ENCODE measurements around the gene TGM2. TPM values are rescaled to one million over a fixed set of nuclear protein-coding genes. Genes with fewer than 3 reads are reported as not detected.

TGM2 gene
- total and polyA plus RNA-seq, 2 donors from 2014 or later = 44.6 to 611 TPM

DNA sequence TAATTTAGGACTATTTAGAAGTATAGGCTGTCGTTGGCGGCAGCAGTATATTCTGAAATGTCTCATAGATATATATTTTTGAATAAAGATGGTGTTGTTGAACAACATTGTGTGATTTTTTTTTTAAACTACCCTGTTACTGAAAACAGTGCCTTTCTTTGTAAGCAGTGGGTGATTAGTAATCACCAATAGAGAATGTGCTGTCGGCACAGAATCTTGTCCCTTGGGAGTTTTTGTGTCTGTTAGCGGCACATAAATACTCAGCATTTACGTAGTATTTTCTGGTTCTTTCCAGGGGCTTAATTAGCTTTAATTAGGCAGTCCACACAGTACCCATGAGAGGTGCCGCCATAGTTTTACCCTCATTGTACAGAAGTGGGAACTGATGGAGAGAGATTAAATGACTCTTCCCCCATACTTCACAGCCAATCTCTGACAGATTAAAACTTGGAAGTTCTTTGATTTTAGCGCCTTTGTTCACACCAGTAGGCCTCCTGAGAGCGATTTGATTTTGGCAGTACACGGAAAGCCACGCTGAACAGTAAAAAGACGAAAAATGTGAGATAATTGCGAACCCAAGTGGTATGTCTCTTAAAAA lies 72.7 kb downstream of the TGM2 start:
- peaks cover 4 to 32% (median 25%) of the 10 kb centered on the region in 3 donors for H3K36me3 ChIP-seq (ENCODE audit: control insufficient read depth in 2 of 3, insufficient read depth in 3 of 3, low read length in 3 of 3)
- no peak overlapping the region for H3K9ac ChIP-seq (ENCODE audit: low read length in 3 of 3)
- peaks cover 0 to 4% (median 0%) of the 10 kb centered on the region in 3 donors for H3K4me1 ChIP-seq (ENCODE audit: control insufficient read depth in 2 of 3, insufficient read depth in 2 of 3, low read depth in 1 of 3, low read length in 3 of 3)
- DNase-seq (no peak), FAIRE-seq (no peak)
- no peak overlapping the region for H3K4me3 ChIP-seq (ENCODE audit: low read length in 3 of 3)
- H3K9me3 ChIP-seq (ENCODE audit: control insufficient read depth in 2 of 3, insufficient read depth in 1 of 3, low read length in 3 of 3) = no peaks in the 10 kb centered on the region
- H3K27ac ChIP-seq (ENCODE audit: low read depth in 2 of 2, low read length in 2 of 2) = no peak overlapping the region
- H3K27me3 ChIP-seq (ENCODE audit: control insufficient read depth, insufficient read depth, low read length) = no peaks in the 10 kb centered on the region
- TF ChIP-seq, protein P1, sequence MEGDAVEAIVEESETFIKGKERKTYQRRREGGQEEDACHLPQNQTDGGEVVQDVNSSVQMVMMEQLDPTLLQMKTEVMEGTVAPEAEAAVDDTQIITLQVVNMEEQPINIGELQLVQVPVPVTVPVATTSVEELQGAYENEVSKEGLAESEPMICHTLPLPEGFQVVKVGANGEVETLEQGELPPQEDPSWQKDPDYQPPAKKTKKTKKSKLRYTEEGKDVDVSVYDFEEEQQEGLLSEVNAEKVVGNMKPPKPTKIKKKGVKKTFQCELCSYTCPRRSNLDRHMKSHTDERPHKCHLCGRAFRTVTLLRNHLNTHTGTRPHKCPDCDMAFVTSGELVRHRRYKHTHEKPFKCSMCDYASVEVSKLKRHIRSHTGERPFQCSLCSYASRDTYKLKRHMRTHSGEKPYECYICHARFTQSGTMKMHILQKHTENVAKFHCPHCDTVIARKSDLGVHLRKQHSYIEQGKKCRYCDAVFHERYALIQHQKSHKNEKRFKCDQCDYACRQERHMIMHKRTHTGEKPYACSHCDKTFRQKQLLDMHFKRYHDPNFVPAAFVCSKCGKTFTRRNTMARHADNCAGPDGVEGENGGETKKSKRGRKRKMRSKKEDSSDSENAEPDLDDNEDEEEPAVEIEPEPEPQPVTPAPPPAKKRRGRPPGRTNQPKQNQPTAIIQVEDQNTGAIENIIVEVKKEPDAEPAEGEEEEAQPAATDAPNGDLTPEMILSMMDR (IDR thresholded peaks at IDR 0.05; ENCODE audit: borderline replicate concordance, extremely low read depth, insufficient read depth) = no peak
- intact Hi-C loops (cut with DNase I) = no loop called here

DNA sequence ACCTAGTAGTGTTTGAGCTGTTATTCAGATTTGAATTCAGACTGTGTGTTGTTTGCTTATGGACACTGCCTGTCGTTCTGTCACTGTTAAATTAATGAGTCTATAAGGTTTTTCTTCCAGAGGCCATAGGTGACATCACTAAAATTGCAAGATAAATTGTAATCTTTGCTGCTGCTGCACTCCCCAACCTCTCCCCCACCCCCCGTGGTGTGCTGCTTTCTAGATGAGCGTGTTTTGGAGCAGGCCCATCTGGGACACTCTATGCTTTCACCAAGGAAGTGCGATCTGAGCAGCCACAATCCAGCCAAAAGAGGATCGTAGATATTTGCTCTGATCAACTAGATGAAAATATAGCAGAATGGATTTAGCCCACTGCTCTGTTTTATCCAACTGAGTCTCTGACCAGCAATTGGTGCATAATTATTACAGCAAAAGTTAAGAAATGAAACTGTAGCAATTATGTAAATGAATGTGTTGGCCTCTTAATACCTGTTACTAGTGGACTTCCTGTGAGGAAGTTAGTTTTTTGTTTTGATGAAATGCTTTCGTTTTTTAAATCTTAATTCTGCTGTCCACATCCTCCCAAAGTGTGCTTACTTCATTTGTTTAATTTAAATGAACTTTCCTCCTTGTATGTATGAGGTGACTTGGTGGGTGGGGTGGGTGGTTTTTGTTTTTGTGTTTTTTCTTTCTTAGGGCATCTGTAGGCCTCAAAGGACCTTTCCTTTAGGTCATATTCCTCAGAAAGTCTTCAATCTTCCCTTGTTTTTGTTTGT lies 73.4 kb downstream of the TGM2 start:
- no peak for FAIRE-seq
- Histone ChIP-seq H3K9me3 (ENCODE audit: control insufficient read depth in 2 of 3, insufficient read depth in 1 of 3, low read length in 3 of 3) (no peaks in the 10 kb centered on the region), H3K27me3 (ENCODE audit: control insufficient read depth, insufficient read depth, low read length) (no peaks in the 10 kb centered on the region), H3K9ac (ENCODE audit: low read length in 3 of 3) (no peak overlapping the region), H3K36me3 (ENCODE audit: control insufficient read depth in 2 of 3, insufficient read depth in 3 of 3, low read length in 3 of 3) (peaks cover 4 to 39% (median 25%) of the 10 kb centered on the region in 3 donors), H3K27ac (ENCODE audit: low read depth in 2 of 2, low read length in 2 of 2) (no peak overlapping the region), H3K4me3 (ENCODE audit: low read length in 3 of 3) (no peak overlapping the region), H3K4me1 (ENCODE audit: control insufficient read depth in 2 of 3, insufficient read depth in 2 of 3, low read depth in 1 of 3, low read length in 3 of 3) (peaks cover 0 to 4% (median 0%) of the 10 kb centered on the region in 3 donors)
- intact Hi-C loops (cut with DNase I) = no loop called here
- no peak for DNase-seq
- TF ChIP-seq, protein P1 (IDR thresholded peaks at IDR 0.05; ENCODE audit: borderline replicate concordance, extremely low read depth, insufficient read depth) = no peak

GRCh38 chr20:38090061-38090460 lies 75.0 kb downstream of the TGM2 start:
- Histone ChIP-seq H3K27me3 (ENCODE audit: control insufficient read depth, insufficient read depth, low read length) (no peaks in the 10 kb centered on the region), H3K4me3 (ENCODE audit: low read length in 3 of 3) (no peak overlapping the region), H3K9me3 (ENCODE audit: control insufficient read depth in 2 of 3, insufficient read depth in 1 of 3, low read length in 3 of 3) (no peaks in the 10 kb centered on the region), H3K36me3 (ENCODE audit: control insufficient read depth in 2 of 3, insufficient read depth in 3 of 3, low read length in 3 of 3) (peaks cover 4 to 51% (median 25%) of the 10 kb centered on the region in 3 donors), H3K27ac (ENCODE audit: low read depth in 2 of 2, low read length in 2 of 2) (no peak overlapping the region), H3K4me1 (ENCODE audit: control insufficient read depth in 2 of 3, insufficient read depth in 2 of 3, low read depth in 1 of 3, low read length in 3 of 3) (peaks cover 0 to 3% (median 0%) of the 10 kb centered on the region in 3 donors), H3K9ac (ENCODE audit: low read length in 3 of 3) (no peak overlapping the region)
- no peak for FAIRE-seq
- intact Hi-C loops (cut with DNase I) = no loop called here
- no peak for DNase-seq
- TF ChIP-seq, protein P1 (IDR thresholded peaks at IDR 0.05; ENCODE audit: borderline replicate concordance, extremely low read depth, insufficient read depth) = no peak

Measured in kidney (tissue), 14 donors.